ENCODE data around the gene WDHD1. TPM values are rescaled to one million over a fixed set of nuclear protein-coding genes. Genes with fewer than 3 reads are reported as not detected.
A peak's percentile ranks its signal among the peaks of the same experiment; 100 is the strongest.
"Not testable (repeated sequence)": the region's sequence is repeated elsewhere in the genome, so short reads cannot be mapped to it uniquely, and the experiment has no call there.

WDHD1 gene
- total and polyA plus RNA-seq, 2 experiments from 2014 or later: 4.9 to 7.4 TPM

- Histone ChIP-seq H3K4me3 (no peak overlapping the region), H3K9me3 (ENCODE audit: low read depth) (no peaks in the 10 kb centered on the region), H3K27ac (no peak overlapping the region), H3K4me1 (ENCODE audit: low read depth) (no peaks in the 10 kb centered on the region), H3K36me3 (no peaks in the 10 kb centered on the region), H3K27me3 (no peaks in the 10 kb centered on the region)
- TF ChIP-seq, protein P1, sequence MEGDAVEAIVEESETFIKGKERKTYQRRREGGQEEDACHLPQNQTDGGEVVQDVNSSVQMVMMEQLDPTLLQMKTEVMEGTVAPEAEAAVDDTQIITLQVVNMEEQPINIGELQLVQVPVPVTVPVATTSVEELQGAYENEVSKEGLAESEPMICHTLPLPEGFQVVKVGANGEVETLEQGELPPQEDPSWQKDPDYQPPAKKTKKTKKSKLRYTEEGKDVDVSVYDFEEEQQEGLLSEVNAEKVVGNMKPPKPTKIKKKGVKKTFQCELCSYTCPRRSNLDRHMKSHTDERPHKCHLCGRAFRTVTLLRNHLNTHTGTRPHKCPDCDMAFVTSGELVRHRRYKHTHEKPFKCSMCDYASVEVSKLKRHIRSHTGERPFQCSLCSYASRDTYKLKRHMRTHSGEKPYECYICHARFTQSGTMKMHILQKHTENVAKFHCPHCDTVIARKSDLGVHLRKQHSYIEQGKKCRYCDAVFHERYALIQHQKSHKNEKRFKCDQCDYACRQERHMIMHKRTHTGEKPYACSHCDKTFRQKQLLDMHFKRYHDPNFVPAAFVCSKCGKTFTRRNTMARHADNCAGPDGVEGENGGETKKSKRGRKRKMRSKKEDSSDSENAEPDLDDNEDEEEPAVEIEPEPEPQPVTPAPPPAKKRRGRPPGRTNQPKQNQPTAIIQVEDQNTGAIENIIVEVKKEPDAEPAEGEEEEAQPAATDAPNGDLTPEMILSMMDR (IDR thresholded peaks at IDR 0.05; ENCODE audit: low read depth, low read length): no peak
- no peak for DNase-seq (ENCODE audit: low read depth in 1 of 2, low spot score in 1 of 2)
Measured at GRCh38 chr14:54927551-54927950, 99.3 kb downstream of the WDHD1 start.

GRCh38 chr14:54926570-54926969, 100.3 kb downstream of the WDHD1 start:
- not testable (repeated sequence) for H3K27ac ChIP-seq; H3K9me3 ChIP-seq (ENCODE audit: low read depth); H3K4me3 ChIP-seq; H3K4me1 ChIP-seq (ENCODE audit: low read depth); H3K36me3 ChIP-seq; DNase-seq (ENCODE audit: low read depth in 1 of 2, low spot score in 1 of 2); H3K27me3 ChIP-seq

DNA sequence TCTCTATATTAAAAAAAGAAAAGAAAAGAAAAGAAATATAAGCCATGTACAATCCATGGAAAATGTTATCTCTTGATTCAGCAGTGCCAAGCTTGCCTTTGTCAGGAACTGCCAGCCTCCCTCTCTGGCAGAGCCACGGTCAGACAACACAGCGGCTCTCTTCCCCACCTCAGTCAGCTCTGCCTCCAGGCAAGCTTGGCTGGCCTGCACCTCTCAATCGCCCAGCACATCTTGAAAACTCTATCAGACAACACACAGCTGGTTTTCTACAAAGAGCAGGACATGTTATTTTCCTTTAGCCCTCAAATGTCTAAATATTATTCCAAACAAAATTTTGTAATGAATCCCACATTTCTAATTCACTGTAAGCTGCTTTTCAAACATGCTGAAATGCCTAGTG, 104.3 kb downstream of the WDHD1 start:
- H3K4me1 ChIP-seq (ENCODE audit: low read depth): peaks cover 9% of the 10 kb centered on the region

DNA sequence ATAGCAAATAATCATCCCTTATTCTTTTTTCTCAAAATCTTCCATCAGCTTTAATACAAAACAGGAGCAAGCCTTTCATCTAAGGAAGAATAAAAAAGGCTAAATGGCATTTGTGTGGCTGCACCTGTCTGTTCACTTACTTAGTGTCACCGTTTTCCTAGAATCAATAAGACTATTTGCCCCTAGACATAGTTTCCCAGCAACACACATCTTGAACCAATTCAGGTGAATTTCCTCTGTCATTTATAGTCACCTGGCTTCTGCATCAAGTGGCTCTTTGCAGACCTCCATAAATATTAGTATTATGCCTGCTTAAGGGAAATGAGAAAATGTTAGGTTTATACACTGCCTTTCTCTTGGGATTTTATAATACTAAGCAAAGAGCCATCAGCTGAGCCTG, 106.8 kb downstream of the WDHD1 start:
- no peaks in the 10 kb centered on the region for H3K27me3 ChIP-seq
- peaks cover 9% of the 10 kb centered on the region for H3K4me1 ChIP-seq (ENCODE audit: low read depth)
- no peak overlapping the region for H3K27ac ChIP-seq
- H3K4me3 ChIP-seq: no peak overlapping the region
- H3K9me3 ChIP-seq (ENCODE audit: low read depth): no peaks in the 10 kb centered on the region
- TF ChIP-seq, protein P1 (IDR thresholded peaks at IDR 0.05; ENCODE audit: low read depth, low read length): no peak
- H3K36me3 ChIP-seq: no peaks in the 10 kb centered on the region
- DNase-seq (ENCODE audit: low read depth in 1 of 2, low spot score in 1 of 2): no peak

More for the DNA sequence above, 104.3 kb downstream of the WDHD1 start:
- H3K4me3 ChIP-seq: no peak overlapping the region
- no peak for DNase-seq (ENCODE audit: low read depth in 1 of 2, low spot score in 1 of 2)
- H3K27ac ChIP-seq: no peak overlapping the region
- no peaks in the 10 kb centered on the region for H3K27me3 ChIP-seq
- H3K36me3 ChIP-seq: no peaks in the 10 kb centered on the region
- TF ChIP-seq, protein P1 (IDR thresholded peaks at IDR 0.05; ENCODE audit: low read depth, low read length): no peak
- H3K9me3 ChIP-seq (ENCODE audit: low read depth): no peaks in the 10 kb centered on the region

DNA sequence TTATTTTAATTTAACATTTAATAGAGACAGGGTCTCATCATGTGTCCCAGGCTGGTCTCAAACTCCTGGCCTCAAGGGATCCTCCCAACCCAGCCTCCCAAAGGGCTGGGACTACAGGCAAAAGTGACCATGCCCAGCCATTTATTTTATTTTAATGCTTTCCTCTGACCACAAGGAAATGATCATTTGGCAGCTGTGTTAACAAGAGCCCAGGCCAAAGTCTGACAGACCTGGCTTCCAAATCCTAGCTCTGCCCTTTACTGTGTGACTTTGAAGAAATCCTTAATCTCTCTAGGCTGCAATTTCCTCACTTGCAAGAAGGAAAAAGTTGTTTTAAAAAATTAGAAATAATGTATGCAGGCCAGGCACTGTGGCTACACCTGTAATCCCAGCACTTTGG, 107.6 kb downstream of the WDHD1 start:
- Histone ChIP-seq H3K27ac (no peak overlapping the region), H3K9me3 (ENCODE audit: low read depth) (no peaks in the 10 kb centered on the region), H3K27me3 (no peaks in the 10 kb centered on the region), H3K4me1 (ENCODE audit: low read depth) (peaks cover 9% of the 10 kb centered on the region), H3K4me3 (no peak overlapping the region), H3K36me3 (no peaks in the 10 kb centered on the region)
- TF ChIP-seq, protein P1 (IDR thresholded peaks at IDR 0.05; ENCODE audit: low read depth, low read length): no peak
- DNase-seq (ENCODE audit: low read depth in 1 of 2, low spot score in 1 of 2): no peak

GRCh38 chr14:54918427-54918826, 108.5 kb downstream of the WDHD1 start:
- peaks cover 9% of the 10 kb centered on the region for H3K4me1 ChIP-seq (ENCODE audit: low read depth)
- no peak overlapping the region for H3K27ac ChIP-seq
- TF ChIP-seq, protein P1 (IDR thresholded peaks at IDR 0.05; ENCODE audit: low read depth, low read length): no peak
- no peak overlapping the region for H3K4me3 ChIP-seq
- DNase-seq (ENCODE audit: low read depth in 1 of 2, low spot score in 1 of 2): peak in 1 of 2 donors; percentile 49
- H3K27me3 ChIP-seq: no peaks in the 10 kb centered on the region
- H3K9me3 ChIP-seq (ENCODE audit: low read depth): no peaks in the 10 kb centered on the region
- H3K36me3 ChIP-seq: no peaks in the 10 kb centered on the region
